Liver (tissue), 9 donors: ENCODE measurements around the gene SNRPD2. TPM values are rescaled to one million over a fixed set of nuclear protein-coding genes. Genes with fewer than 3 reads are reported as not detected.

Source experiments
- DNase-seq: peaks from one replicate; pipeline ENCODE4 v3.0.0-alpha.2; 2017; ENCODE audit warnings: low spot score
- H3K27ac ChIP-seq, 2 donors: one replicate each; pipeline ENCODE4 v1.7.0; 2013; ENCODE audit warnings: inconsistent platforms in 2 of 2, low read length in 2 of 2, control low read depth in 1 of 2, low read depth in 1 of 2, mild to moderate bottlenecking in 1 of 2
- H3K27me3 ChIP-seq, 4 donors: one replicate each; pipeline versions ENCODE4 v1.6.1 to v1.7.0; 2013; ENCODE audit warnings: low read length in 3 of 4, inconsistent platforms in 1 of 4, mild to moderate bottlenecking in 1 of 4, moderate library complexity in 1 of 4; ENCODE audit not compliant: control insufficient read depth in 4 of 4, insufficient read depth in 4 of 4
- H3K36me3 ChIP-seq, 4 donors: one replicate each; pipeline versions ENCODE4 v1.6.1 to v1.7.0; 2013; ENCODE audit warnings: low read length in 3 of 4, mild to moderate bottlenecking in 3 of 4, low read depth in 1 of 4, moderate library complexity in 1 of 4; ENCODE audit not compliant: control insufficient read depth in 4 of 4, insufficient read depth in 3 of 4
- H3K4me1 ChIP-seq, 4 donors: one replicate each; pipeline versions ENCODE4 v1.6.1 to v1.7.0; 2013; ENCODE audit warnings: low read length in 3 of 4, mild to moderate bottlenecking in 3 of 4, moderate library complexity in 1 of 4; ENCODE audit not compliant: control insufficient read depth in 4 of 4, insufficient read depth in 4 of 4
- H3K4me3 ChIP-seq, 3 donors: one replicate each; pipeline versions ENCODE4 v1.6.1 to v1.7.0; 2013; ENCODE audit warnings: low read length in 3 of 3, control low read depth in 1 of 3, low read depth in 1 of 3, mild to moderate bottlenecking in 1 of 3
- H3K9ac ChIP-seq, 2 donors: one replicate each; pipeline ENCODE4 v1.7.0; 2013; ENCODE audit warnings: low read length in 2 of 2, mild to moderate bottlenecking in 2 of 2, moderate library complexity in 2 of 2, control low read depth in 1 of 2, low read depth in 1 of 2
- H3K9me3 ChIP-seq, 4 donors: one replicate each; pipeline versions ENCODE4 v1.6.1 to v1.7.0; 2013; ENCODE audit warnings: low read length in 3 of 4; ENCODE audit not compliant: control insufficient read depth in 4 of 4
- EGR1 ChIP-seq, 2 donors: IDR thresholded peaks; 2 replicates each; pipeline ENCODE4 v1.6.1; 2016 to 2018; ENCODE audit warnings: antibody characterized with exemption in 2 of 2, low read depth in 2 of 2
- FOXA1 ChIP-seq: IDR thresholded peaks from 2 replicates; pipeline ENCODE4 v1.6.1; 2016; ENCODE audit warnings: antibody characterized with exemption
- FOXA2 ChIP-seq: IDR thresholded peaks from 2 replicates; pipeline ENCODE4 v1.6.1; 2016; ENCODE audit warnings: antibody characterized with exemption
- GABPA ChIP-seq, 2 donors: IDR thresholded peaks in 1 of 2; conservative IDR thresholded peaks in 1 of 2; 2 replicates each; pipeline ENCODE4 v1.6.1; 2016; ENCODE audit warnings: antibody characterized with exemption in 2 of 2, mild to moderate bottlenecking in 1 of 2, moderate library complexity in 1 of 2
- HNF4A ChIP-seq, 2 donors: conservative IDR thresholded peaks; 2 replicates each; pipeline ENCODE4 v1.6.1; 2016; ENCODE audit warnings: antibody characterized with exemption in 2 of 2, mild to moderate bottlenecking in 2 of 2
- HNF4G ChIP-seq: IDR thresholded peaks from 2 replicates; pipeline ENCODE4 v1.6.1; 2016; ENCODE audit warnings: antibody characterized with exemption
- JUND ChIP-seq, 2 donors: IDR thresholded peaks; 2 replicates each; pipeline ENCODE4 v1.6.1; 2016; ENCODE audit warnings: antibody characterized with exemption in 2 of 2
- NR2F2 ChIP-seq: IDR thresholded peaks from 2 replicates; pipeline ENCODE4 v1.6.1; 2016; ENCODE audit warnings: antibody characterized with exemption
- RAD21 ChIP-seq, 2 donors: IDR thresholded peaks; 2 replicates each; pipeline ENCODE4 v1.6.1; 2016; ENCODE audit warnings: antibody characterized with exemption in 2 of 2, mild to moderate bottlenecking in 2 of 2
- RXRA ChIP-seq, 2 donors: IDR thresholded peaks; 2 replicates each; pipeline ENCODE4 v1.6.1; 2017 to 2018; ENCODE audit warnings: antibody characterized with exemption in 2 of 2, mild to moderate bottlenecking in 1 of 2
- SP1 ChIP-seq: IDR thresholded peaks from 2 replicates; pipeline ENCODE4 v1.6.1; 2018; ENCODE audit warnings: antibody characterized with exemption, mild to moderate bottlenecking
- TAF1 ChIP-seq: conservative IDR thresholded peaks from 2 replicates; pipeline ENCODE4 v1.6.1; 2016; ENCODE audit warnings: antibody characterized with exemption, mild to moderate bottlenecking
- YY1 ChIP-seq: IDR thresholded peaks from 2 replicates; pipeline ENCODE4 v1.6.1; 2016; ENCODE audit warnings: antibody characterized with exemption, mild to moderate bottlenecking
- WGBS: extraction: QIAGEN DNeasy Blood & Tissue Kit; methylation state at CpG from one replicate; pipeline ENCODE4 v1.1.7; 2013; 5-methylcytosine and 5-hydroxymethylcytosine counted together
- polyA plus RNA-seq, 2 donors: library from polyadenylated mRNA; stranded (reverse) in 1 of 2; unstranded in 1 of 2; fragments of 200-250 nt in 1 of 2; fragments of >200 nt in 1 of 2; fragmentation: Nextera tagmentation in 1 of 2; extraction: Ambion mirVana in 1 of 2; gene quantifications; one replicate each; pipeline versions ENCODE4 v1.2.1 to v1.2.3, GENCODE V29; 2013 to 2015
- total RNA-seq, 2 donors: library from RNA; depleted of rRNA; stranded (reverse); fragments of >200 nt; gene quantifications; one replicate each; pipeline ENCODE4 v1.2.3, GENCODE V29; 2014
- TF ChIP-seq, protein P1 (sequence below): IDR thresholded peaks from 2 replicates; pipeline ENCODE4 v1.6.1; 2016; ENCODE audit warnings: antibody characterized with exemption
- TF ChIP-seq, protein P2 (sequence below): IDR thresholded peaks from 2 replicates; pipeline ENCODE4 v1.6.1; 2016; ENCODE audit warnings: antibody characterized with exemption
- TF ChIP-seq, protein P3 (sequence below): IDR thresholded peaks from 2 replicates; pipeline ENCODE4 v1.6.1; 2016; ENCODE audit warnings: antibody characterized with exemption, mild to moderate bottlenecking
- TF ChIP-seq, protein P4 (sequence below): fragments of 150-350 bp; IDR thresholded peaks from 2 replicates; pipeline ENCODE4 v1.5.1; 2017; ENCODE audit warnings: improper control_type of control experiment, low read depth, low read length; ENCODE audit not compliant: missing input control
- TF ChIP-seq, protein P5 (sequence below): IDR thresholded peaks from 2 replicates; pipeline ENCODE4 v1.6.1; 2016; ENCODE audit warnings: antibody characterized with exemption
- donor health status: healthy.
- donor health status: healthy.
- donor health status: healthy.
- donor health status: healthy.
- donor health status: healthy.

SNRPD2 gene
- total and polyA plus RNA-seq, 4 donors: 38.6 to 175 (median 90.5) TPM

DNA sequence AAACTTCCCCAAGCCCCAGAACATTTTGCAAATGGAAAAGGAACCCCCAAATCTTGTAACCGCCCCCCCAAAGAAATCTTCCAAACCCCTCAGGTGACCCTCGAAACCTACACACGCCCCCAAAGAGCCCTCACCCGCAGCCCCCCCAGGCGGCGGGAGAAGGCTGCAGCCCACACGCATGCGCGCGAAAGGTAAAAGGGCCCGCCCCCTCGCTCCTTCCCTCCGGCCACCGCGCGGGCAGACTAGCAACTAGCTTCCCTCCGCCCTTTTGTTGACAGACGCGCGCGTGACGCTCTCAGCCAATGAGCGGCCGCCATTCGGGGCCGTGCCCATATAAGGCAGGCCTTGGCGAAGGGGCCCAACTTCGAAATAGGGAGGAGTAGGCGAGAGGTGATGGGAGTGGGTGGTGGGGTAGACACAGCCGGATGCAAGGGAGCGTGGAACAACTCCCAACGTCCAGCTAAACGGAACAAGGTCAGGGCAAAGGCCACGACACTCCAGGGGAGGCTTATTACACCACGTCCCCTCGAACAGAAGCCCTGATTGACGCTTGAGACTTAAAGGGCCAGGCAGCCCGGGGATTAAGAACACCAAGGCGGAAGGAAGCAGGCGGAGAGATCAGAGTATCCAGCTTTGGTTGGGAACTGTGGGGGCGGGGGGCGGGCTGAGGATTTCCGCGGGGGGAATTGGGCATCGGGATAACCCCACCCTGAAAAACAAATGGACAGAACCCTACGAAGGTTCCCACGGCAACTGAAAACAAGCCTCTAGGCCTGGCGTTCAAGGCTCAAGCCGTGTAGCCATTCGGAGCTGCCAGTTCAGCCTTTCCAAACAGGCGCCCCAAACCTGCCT is 25.6 kb upstream of the SNRPD2 start:
- under 1% methylated on average over 51 of the region's 51 CpGs for WGBS
- peak overlapping the region; percentile 87 to 100 for H3K9ac ChIP-seq
- no peaks in the 10 kb centered on the region for H3K27me3 ChIP-seq
- peaks cover 0 to 7% (median 5%) of the 10 kb centered on the region in 4 donors for H3K36me3 ChIP-seq
- H3K4me1 ChIP-seq: peaks cover 5 to 25% (median 17%) of the 10 kb centered on the region in 4 donors
- TF ChIP-seq YY1 (peak; percentile 93), HNF4G (peak; percentile 80), TAF1 (peak; percentile 53), GABPA (IDR thresholded peaks at IDR 0.05 in 1 of 2, conservative IDR thresholded peaks at IDR 0.05 in 1 of 2) (peak; percentile 52 to 84), FOXA1 (peak; percentile 84), SP1 (peak; percentile 98), HNF4A (conservative IDR thresholded peaks at IDR 0.05) (peak; percentile 87 to 92), JUND (IDR thresholded peaks at IDR 0.05) (peak; percentile 46 to 64), EGR1 (IDR thresholded peaks at IDR 0.05; ENCODE audit: low read depth in 2 of 2) (peak; percentile 94 to 97), FOXA2 (peak; percentile 79), RAD21 (IDR thresholded peaks at IDR 0.05) (peak in 1 of 2 donors; percentile 62), RXRA (IDR thresholded peaks at IDR 0.05) (peak; percentile 96 to 97), NR2F2 (peak; percentile 100)
- TF ChIP-seq, protein P1, sequence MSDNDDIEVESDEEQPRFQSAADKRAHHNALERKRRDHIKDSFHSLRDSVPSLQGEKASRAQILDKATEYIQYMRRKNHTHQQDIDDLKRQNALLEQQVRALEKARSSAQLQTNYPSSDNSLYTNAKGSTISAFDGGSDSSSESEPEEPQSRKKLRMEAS: peak; percentile 99
- TF ChIP-seq, protein P2, sequence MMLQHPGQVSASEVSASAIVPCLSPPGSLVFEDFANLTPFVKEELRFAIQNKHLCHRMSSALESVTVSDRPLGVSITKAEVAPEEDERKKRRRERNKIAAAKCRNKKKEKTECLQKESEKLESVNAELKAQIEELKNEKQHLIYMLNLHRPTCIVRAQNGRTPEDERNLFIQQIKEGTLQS: no peak
- TF ChIP-seq, protein P3, sequence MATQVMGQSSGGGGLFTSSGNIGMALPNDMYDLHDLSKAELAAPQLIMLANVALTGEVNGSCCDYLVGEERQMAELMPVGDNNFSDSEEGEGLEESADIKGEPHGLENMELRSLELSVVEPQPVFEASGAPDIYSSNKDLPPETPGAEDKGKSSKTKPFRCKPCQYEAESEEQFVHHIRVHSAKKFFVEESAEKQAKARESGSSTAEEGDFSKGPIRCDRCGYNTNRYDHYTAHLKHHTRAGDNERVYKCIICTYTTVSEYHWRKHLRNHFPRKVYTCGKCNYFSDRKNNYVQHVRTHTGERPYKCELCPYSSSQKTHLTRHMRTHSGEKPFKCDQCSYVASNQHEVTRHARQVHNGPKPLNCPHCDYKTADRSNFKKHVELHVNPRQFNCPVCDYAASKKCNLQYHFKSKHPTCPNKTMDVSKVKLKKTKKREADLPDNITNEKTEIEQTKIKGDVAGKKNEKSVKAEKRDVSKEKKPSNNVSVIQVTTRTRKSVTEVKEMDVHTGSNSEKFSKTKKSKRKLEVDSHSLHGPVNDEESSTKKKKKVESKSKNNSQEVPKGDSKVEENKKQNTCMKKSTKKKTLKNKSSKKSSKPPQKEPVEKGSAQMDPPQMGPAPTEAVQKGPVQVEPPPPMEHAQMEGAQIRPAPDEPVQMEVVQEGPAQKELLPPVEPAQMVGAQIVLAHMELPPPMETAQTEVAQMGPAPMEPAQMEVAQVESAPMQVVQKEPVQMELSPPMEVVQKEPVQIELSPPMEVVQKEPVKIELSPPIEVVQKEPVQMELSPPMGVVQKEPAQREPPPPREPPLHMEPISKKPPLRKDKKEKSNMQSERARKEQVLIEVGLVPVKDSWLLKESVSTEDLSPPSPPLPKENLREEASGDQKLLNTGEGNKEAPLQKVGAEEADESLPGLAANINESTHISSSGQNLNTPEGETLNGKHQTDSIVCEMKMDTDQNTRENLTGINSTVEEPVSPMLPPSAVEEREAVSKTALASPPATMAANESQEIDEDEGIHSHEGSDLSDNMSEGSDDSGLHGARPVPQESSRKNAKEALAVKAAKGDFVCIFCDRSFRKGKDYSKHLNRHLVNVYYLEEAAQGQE: peak; percentile 89
- TF ChIP-seq, protein P4, sequence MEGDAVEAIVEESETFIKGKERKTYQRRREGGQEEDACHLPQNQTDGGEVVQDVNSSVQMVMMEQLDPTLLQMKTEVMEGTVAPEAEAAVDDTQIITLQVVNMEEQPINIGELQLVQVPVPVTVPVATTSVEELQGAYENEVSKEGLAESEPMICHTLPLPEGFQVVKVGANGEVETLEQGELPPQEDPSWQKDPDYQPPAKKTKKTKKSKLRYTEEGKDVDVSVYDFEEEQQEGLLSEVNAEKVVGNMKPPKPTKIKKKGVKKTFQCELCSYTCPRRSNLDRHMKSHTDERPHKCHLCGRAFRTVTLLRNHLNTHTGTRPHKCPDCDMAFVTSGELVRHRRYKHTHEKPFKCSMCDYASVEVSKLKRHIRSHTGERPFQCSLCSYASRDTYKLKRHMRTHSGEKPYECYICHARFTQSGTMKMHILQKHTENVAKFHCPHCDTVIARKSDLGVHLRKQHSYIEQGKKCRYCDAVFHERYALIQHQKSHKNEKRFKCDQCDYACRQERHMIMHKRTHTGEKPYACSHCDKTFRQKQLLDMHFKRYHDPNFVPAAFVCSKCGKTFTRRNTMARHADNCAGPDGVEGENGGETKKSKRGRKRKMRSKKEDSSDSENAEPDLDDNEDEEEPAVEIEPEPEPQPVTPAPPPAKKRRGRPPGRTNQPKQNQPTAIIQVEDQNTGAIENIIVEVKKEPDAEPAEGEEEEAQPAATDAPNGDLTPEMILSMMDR: peak; percentile 24
- TF ChIP-seq, protein P5, sequence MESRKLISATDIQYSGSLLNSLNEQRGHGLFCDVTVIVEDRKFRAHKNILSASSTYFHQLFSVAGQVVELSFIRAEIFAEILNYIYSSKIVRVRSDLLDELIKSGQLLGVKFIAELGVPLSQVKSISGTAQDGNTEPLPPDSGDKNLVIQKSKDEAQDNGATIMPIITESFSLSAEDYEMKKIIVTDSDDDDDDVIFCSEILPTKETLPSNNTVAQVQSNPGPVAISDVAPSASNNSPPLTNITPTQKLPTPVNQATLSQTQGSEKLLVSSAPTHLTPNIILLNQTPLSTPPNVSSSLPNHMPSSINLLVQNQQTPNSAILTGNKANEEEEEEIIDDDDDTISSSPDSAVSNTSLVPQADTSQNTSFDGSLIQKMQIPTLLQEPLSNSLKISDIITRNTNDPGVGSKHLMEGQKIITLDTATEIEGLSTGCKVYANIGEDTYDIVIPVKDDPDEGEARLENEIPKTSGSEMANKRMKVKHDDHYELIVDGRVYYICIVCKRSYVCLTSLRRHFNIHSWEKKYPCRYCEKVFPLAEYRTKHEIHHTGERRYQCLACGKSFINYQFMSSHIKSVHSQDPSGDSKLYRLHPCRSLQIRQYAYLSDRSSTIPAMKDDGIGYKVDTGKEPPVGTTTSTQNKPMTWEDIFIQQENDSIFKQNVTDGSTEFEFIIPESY: peak; percentile 94
- no peaks in the 10 kb centered on the region for H3K9me3 ChIP-seq
- peak overlapping the region; percentile 60 to 84 (median 67) for H3K4me3 ChIP-seq
- DNase-seq: peak; percentile 96
- peak overlapping the region; percentile 92 to 96 for H3K27ac ChIP-seq
